Activated CD4-positive, CD25-positive, alpha-beta regulatory T cell treated with anti-CD3 and anti-CD28 coated beads, Interleukin-2, amount 50 U/mL, for 24 hours (primary cell): Measurements from ENCODE around the gene GPR68.
A peak's percentile ranks its signal among the peaks of the same experiment; 100 is the strongest.

Source experiments
- ATAC-seq, 2 donors: fragments of 150-1000 bp; cut with Tn5 transposase; one replicate each; pipeline ENCODE4 v1.10.0; 2021; ENCODE audit warnings: mild to moderate bottlenecking in 1 of 2, moderate library complexity in 1 of 2

GPR68 gene, protein sequence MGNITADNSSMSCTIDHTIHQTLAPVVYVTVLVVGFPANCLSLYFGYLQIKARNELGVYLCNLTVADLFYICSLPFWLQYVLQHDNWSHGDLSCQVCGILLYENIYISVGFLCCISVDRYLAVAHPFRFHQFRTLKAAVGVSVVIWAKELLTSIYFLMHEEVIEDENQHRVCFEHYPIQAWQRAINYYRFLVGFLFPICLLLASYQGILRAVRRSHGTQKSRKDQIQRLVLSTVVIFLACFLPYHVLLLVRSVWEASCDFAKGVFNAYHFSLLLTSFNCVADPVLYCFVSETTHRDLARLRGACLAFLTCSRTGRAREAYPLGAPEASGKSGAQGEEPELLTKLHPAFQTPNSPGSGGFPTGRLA

GRCh38 chr14:91244501-91244901 is at the start of gene GPR68:
TSS of gene GPR68 (minus strand) at chr14:91244704. CDS start at chr14:91235050, 9,654 bp downstream.
- ATAC-seq = no peak

GRCh38 chr14:91294153-91294552 is 49.6 kb upstream of the GPR68 start:
- ATAC-seq = no peak

- ATAC-seq = no peak
These were observed 48.8 kb upstream of the GPR68 start for GRCh38 chr14:91293281-91293680.

- no peak for ATAC-seq
These were observed 48.0 kb upstream of the GPR68 start for GRCh38 chr14:91292491-91292890.

DNA sequence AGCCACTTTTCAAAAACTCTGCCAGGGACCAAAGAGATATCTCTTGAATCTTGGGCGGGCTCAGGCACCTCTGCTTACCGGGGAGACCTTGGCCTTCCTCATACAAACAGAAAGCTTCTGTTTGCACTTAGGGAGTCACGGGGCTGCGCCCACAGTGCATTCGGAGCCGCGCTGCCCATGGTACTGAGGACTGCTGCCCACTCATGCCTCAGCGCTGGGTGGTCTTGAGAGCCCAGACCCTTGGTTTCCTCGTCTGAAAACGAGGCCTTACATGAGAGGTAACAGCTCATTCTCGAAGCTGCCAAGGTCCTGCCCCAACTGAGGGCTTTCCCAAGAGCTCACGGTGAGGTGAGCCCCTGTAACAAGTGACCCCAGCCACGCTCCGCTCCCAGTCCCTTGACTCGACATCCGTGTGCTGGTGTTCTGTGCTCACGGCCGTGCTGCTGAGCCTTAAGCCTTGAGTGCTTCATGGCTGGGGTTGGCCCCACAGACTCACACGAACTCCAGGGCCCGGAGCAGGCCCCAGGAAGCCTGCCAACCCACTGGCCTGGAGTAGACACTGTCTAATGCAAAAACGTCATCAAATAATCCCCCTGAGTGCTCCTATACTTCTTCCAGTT is 47.4 kb upstream of the GPR68 start:
- ATAC-seq = no peak

- ATAC-seq = no peak
These were observed 46.5 kb upstream of the GPR68 start for GRCh38 chr14:91290986-91291385.

DNA sequence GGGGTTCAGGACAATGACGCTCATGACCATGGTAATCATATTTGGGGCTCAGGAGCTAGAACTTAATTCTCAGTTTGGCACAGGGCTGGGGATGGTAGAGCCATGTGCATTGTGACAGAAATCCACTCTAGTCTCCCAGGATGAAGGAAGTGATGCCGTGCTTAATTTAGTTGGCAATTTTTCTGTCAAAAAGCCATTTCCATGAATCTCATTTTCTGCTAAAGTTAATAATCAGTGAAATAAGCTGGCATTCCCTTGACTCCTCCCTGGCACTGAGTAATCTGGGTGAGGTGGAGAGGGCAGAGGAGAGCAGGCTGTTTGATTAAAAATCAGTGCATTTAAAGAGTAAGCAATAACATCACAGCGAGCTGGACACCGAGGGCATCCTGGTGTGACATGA is 45.0 kb upstream of the GPR68 start:
- ATAC-seq = no peak

DNA sequence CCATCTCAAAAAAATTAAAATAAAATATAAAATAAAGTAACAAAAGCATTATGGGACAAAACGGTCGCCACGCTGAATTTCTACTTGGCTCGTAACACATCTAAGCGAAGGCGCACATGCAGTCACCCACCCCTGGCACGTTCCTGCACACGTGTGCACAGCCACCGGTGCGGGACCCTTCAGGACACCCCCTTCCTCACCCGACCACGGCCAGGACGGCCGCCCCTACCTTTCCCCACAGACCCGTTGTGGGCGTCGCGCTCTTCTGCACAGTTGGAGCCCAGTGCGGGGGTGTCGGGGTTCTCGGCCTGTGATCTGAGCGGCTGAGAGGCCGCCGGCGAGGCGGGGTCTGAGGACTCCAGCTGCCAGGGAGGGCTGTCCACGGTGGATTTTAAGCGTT is 44.4 kb upstream of the GPR68 start:
- ATAC-seq = no peak

- ATAC-seq = peak; percentile 80 to 86
These were observed 42.0 kb upstream of the GPR68 start for GRCh38 chr14:91286530-91286937.

- ATAC-seq = no peak
These were observed 40.5 kb upstream of the GPR68 start for GRCh38 chr14:91284791-91285548.

- no peak for ATAC-seq
These were observed 39.8 kb upstream of the GPR68 start for GRCh38 chr14:91284146-91284790.

DNA sequence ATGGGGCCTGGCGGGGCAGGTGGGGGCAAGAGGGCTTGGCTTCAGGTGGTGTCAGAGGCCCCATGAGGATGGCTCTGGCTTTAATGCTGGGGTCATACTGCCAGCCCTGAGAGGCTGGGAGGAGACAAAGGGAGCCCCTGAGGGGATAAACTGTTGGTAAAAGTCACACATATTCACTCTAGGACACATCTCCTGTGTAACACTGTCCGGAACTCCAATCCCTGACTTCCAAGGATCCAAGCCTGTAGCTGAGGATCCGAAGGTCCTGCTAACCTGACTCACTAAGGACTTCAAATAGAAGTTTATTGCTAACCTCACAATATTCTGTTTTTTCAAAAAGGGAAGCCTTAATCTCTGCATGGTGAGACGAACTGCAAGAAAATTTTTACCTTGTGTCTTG is 39.2 kb upstream of the GPR68 start:
- no peak for ATAC-seq

- no peak for ATAC-seq
These were observed 38.6 kb upstream of the GPR68 start for GRCh38 chr14:91282954-91283645.

DNA sequence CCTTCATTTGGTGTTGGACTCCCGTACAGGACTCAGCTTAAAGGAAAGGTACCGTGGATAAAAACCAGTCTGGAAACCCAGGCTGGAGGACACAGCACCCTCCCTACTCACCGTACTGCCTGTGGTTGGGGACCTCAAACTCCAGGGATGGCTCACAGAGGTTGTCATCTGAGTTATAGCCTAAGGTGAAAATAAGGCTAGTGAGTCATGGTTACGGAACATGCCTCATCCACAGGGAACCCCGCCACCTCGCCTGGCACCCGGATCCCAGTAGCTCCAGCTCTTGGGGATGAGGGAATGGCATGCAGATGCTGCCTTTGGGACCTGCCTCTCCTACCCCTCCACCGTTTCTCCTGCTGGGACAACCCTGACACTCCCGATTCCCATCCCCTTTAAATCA is 36.8 kb upstream of the GPR68 start:
- ATAC-seq = no peak

DNA sequence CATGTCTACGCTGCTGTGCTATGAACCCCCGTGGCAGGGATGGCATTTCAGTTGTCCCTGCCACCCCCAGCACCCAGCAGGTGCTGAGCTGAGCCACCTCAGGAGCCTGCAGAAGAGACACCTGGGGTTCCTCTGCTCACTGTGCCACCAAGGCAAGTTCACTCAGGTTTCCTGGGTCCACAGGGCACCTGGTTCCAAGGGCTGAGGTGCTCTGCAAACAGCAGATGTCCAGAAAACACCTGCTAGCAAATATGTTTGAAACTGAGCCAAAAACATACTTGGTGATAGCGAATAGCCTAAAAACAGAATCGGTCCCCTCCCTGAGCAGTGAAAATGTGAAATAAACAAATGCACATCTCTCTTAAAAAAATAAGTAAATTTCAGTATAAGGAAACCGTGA is 35.6 kb upstream of the GPR68 start:
- no peak for ATAC-seq

DNA sequence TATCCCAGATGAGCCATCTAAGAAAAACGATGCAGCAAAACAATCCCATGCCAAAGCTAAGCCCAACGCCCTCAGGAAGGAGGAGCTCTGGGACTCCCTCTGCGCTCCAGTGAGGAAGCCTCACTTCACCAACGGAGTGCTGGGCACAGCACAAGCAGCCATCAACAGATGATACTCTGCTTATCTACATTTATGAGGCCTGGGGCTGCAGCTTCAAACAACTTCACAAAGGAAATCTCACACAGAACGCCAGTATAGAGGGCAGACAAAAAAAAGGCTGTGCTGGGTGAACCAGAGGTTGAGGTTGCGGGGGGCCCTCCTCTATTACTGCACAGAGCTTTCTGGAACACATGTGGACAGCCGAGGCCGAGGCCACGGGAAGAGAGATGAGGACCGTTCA is 34.9 kb upstream of the GPR68 start:
- ATAC-seq = no peak

GRCh38 chr14:91278383-91278715 is 33.8 kb upstream of the GPR68 start:
- ATAC-seq = no peak

DNA sequence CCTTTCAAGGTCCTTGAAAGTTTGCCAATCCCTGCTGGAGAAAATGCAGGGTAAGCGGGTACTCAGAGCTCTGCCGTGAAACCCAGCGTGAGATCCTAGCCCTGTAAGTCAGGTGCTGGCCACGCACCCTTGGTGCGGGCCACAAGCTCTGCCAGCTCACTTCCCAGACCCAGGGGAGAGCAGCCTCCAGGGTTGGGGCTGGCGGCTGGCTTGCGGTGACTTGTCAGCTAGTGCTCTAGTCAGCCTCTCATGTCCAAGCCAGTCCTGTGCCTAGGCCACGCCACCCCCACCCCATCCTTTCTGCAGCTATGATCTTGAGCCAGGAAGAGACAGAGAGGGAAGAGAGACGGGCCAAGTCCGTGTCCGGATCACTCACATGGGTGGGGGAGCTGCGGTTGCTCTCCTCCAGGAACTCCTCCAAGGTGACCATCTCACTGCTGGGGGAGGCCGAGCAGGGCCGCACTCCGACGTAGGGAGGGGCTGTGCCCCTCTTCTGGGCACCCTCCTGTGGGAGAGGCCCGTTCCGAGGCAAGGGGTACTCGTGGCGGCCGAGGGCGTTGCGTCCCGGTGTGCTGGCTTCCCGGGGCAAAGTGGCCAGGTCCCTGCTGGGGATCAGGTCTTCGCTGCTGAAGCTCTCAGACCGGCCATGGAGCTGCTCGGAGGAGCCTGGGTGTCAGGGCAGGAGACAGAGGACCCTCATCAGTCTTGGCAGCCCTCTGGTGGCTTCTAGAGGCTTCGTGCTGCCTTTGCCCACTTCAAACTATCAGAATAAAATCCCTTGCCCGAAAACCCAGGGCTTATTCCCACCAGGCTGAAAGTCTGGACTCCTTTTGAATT is 33.3 kb upstream of the GPR68 start:
- no peak for ATAC-seq

DNA sequence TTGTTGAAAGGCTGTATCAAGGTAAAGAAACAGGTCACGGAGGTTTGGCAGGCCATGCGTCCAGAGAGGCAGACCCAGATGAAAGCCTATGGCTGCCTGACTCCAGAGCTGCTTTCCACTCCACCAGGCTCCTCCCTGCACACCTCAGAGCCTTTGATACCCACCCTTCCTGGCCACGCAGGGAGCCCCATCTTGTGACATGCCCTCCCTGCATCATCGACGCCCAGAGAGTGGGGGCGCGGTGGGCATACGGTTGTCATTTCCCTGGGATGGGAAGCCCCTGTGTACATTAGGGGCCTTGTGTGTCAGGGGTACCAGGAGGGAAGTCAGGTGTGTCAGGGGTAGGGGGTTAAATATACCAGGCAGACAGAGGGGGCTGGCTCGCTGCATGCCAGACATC is 30.3 kb upstream of the GPR68 start:
- ATAC-seq = no peak

DNA sequence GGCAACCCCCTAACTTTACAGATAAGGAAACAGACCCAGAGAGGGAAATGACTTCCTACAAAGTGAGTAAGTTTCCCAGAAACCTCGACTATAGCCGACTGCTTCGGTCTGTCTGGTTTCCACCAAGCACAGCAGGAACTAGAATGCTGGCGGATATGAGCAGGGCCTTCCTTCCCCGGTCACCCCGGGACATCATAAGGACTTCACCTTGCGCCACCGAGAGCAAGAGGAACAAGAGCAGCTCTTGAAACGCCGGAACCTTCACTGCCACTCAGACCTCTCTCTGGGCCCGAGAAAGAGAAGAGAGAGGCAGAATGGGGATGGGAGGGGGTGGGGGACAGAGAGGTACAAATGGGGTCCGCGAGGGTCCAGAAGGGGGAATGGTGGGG is 29.4 kb upstream of the GPR68 start:
- ATAC-seq = no peak

GRCh38 chr14:91273273-91273884 is 28.9 kb upstream of the GPR68 start:
- ATAC-seq = no peak
